Esophagus squamous epithelium (tissue), 5 donors: ENCODE measurements around the gene KIRREL2. TPM values are rescaled to one million over a fixed set of nuclear protein-coding genes. Genes with fewer than 3 reads are reported as not detected.
"Not testable (repeated sequence)": the region's sequence is repeated elsewhere in the genome, so short reads cannot be mapped to it uniquely, and the experiment has no call there.

Experiments
- DNase-seq: peaks from one replicate; lab custom pipeline; 2025; lab: John Stamatoyannopoulos, UW
- H3K27ac ChIP-seq, 4 donors: fragments of 200-600 bp; sonication (generic); one replicate each; pipeline ENCODE4 v1.5.1; 2016 to 2019; ENCODE audit warnings: mild to moderate bottlenecking in 1 of 4
- H3K27me3 ChIP-seq, 4 donors: fragments of 200-600 bp; sonication (generic); 1 replicate in 3 of 4; 2 replicates in 1 of 4; pipeline versions ENCODE4 v1.5.1 to v1.6.0; 2017 to 2021; ENCODE audit warnings: antibody characterized with exemption in 1 of 4
- H3K36me3 ChIP-seq, 3 donors: fragments of 200-600 bp; sonication (generic); one replicate each; pipeline ENCODE4 v1.5.1; 2016 to 2019
- H3K4me1 ChIP-seq, 3 donors: fragments of 200-600 bp; sonication (generic); one replicate each; pipeline ENCODE4 v1.5.1; 2017 to 2019
- H3K4me3 ChIP-seq, 4 donors: fragments of 200-600 bp; sonication (generic); 1 replicate in 3 of 4; 2 replicates in 1 of 4; pipeline ENCODE4 v1.5.1; 2016 to 2019; ENCODE audit warnings: mild to moderate bottlenecking in 2 of 4, moderate library complexity in 1 of 4
- H3K9me3 ChIP-seq, 3 donors: fragments of 200-600 bp; sonication (generic); one replicate each; pipeline ENCODE4 v1.5.1; 2016 to 2019
- POLR2A ChIP-seq, 4 donors: fragments of 450-650 bp; IDR thresholded peaks; one replicate each; pipeline ENCODE4 v1.6.1; 2017; ENCODE audit warnings: antibody characterized with exemption in 4 of 4, mild to moderate bottlenecking in 4 of 4, moderate library complexity in 3 of 4
- WGBS, 2 donors: methylation state at CpG; one replicate each; pipeline ENCODE4 v1.1.5; 2018; 5-methylcytosine and 5-hydroxymethylcytosine counted together
- intact Hi-C: fragments of 100-400 bp; cut with DNase I; formaldehyde crosslinking; loops from one replicate; pipeline ENCODE4 v1.15.0; 2022
- total RNA-seq, 4 donors: library from RNA; depleted of rRNA; stranded (reverse); fragments of >200 nt; gene quantifications; one replicate each; pipeline ENCODE4 v1.1.0, GENCODE V29; 2016
- TF ChIP-seq, protein P1 (sequence below), 6 experiments: fragments of 450-650 bp in 4 of 6; fragments of 200-600 bp in 2 of 6; sonication (generic) in 2 of 6; IDR thresholded peaks; one replicate each; pipeline ENCODE4 v1.5.1; 2016 to 2019; ENCODE audit warnings: antibody characterized with exemption in 6 of 6, mild to moderate bottlenecking in 4 of 6, moderate library complexity in 4 of 6
- donor health status: DM: yes; HTN: yes; CAD: no.

The KIRREL2 gene
- total RNA-seq, 4 donors from 2014 or later, result 0.57 TPM; not detected in 3

DNA sequence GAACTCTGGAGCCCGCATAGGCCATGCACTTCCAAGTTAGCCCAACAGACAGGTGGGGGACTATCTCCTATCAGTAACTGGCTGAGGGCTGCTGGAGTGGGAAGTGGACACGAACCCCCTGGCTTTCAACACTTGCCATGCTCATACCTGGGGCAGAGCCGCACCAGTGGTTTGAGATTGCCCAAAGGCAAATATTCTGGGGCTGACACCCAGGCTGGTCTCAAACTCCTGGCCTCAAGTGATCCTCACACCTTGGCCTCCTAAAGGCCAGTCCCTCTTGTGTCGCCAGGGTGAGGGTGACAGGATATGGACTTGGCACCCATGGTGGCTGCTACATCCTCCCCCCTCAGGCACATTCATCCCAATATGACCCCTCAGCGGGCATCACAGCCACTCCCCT is 30.5 kb downstream of the KIRREL2 start:
- peaks cover 11 to 57% (median 29%) of the 10 kb centered on the region in 3 donors for H3K36me3 ChIP-seq
- TF ChIP-seq, protein P1, sequence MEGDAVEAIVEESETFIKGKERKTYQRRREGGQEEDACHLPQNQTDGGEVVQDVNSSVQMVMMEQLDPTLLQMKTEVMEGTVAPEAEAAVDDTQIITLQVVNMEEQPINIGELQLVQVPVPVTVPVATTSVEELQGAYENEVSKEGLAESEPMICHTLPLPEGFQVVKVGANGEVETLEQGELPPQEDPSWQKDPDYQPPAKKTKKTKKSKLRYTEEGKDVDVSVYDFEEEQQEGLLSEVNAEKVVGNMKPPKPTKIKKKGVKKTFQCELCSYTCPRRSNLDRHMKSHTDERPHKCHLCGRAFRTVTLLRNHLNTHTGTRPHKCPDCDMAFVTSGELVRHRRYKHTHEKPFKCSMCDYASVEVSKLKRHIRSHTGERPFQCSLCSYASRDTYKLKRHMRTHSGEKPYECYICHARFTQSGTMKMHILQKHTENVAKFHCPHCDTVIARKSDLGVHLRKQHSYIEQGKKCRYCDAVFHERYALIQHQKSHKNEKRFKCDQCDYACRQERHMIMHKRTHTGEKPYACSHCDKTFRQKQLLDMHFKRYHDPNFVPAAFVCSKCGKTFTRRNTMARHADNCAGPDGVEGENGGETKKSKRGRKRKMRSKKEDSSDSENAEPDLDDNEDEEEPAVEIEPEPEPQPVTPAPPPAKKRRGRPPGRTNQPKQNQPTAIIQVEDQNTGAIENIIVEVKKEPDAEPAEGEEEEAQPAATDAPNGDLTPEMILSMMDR (IDR thresholded peaks at IDR 0.05), result no peak
- no peak for TF ChIP-seq POLR2A (IDR thresholded peaks at IDR 0.05)
- no peak overlapping the region for H3K4me3 ChIP-seq
- H3K4me1 ChIP-seq, result no peaks in the 10 kb centered on the region
- no peak overlapping the region for H3K27ac ChIP-seq
- no peaks in the 10 kb centered on the region for H3K9me3 ChIP-seq
- H3K27me3 ChIP-seq, result no peaks in the 10 kb centered on the region
- WGBS, 2 donors, result 93 to 96% methylated on average over 3 to 4 of the region's 5 CpGs
- intact Hi-C loops, result no loop called here
- DNase-seq, result no peak

GRCh38 chr19:35888398-35888797 is 31.7 kb downstream of the KIRREL2 start:
- DNase-seq, result no peak
- H3K36me3 ChIP-seq, result peaks cover 11 to 69% (median 29%) of the 10 kb centered on the region in 3 donors
- intact Hi-C loops, result no loop called here

DNA sequence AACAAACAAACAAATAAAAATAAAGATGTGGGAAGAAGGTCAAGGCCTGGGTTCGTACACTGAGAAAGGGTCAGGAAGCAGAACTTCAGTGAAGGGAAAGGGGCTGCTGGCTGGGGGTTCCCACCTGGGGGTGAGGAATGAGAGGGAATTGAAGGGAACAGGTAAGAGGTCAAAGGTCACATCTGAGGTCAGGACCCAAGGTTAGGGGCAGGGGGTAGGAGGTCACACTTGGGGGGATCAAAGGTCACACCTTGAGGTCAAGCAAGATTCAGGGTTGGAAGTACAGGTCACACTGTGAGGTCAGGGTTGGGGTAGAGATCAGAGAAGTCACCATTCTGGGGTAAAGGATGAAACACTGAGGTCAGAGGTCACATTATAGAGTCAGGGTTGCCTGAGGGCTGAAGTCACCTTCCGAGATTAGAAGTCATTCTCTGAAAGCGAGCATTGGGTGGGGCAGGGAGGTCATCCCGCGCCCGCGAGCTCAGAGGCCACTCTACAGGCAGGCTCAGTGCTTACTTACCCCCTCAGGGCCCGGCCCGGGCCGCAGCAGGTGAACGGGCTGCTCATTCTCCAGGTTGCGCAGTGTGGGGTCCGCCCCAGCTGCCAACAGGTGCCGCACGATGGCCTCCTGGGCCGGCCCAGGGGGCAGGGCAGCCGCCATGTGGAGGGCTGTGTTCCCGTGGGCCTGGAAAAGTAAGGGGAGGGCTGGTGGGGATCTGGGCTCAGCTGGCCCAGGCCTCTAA is 32.8 kb downstream of the KIRREL2 start:
- TF ChIP-seq, protein P1 (IDR thresholded peaks at IDR 0.05), result no peak
- TF ChIP-seq POLR2A (IDR thresholded peaks at IDR 0.05), result no peak
- Histone ChIP-seq H3K27ac (no peak overlapping the region), H3K4me3 (no peak overlapping the region), H3K36me3 (peaks cover 11 to 80% (median 37%) of the 10 kb centered on the region in 3 donors), H3K9me3 (no peaks in the 10 kb centered on the region), H3K27me3 (no peaks in the 10 kb centered on the region), H3K4me1 (no peaks in the 10 kb centered on the region)
- intact Hi-C loops, result no loop called here
- DNase-seq, result no peak
- 88 to 97% methylated on average over 2 to 10 of the region's 18 CpGs for WGBS, 2 donors

More at GRCh38 chr19:35888398-35888797, 31.7 kb downstream of the KIRREL2 start:
- H3K4me3 ChIP-seq, result no peak overlapping the region
- H3K27ac ChIP-seq, result no peak overlapping the region
- TF ChIP-seq, protein P1 (IDR thresholded peaks at IDR 0.05), result no peak
- no peak for TF ChIP-seq POLR2A (IDR thresholded peaks at IDR 0.05)
- no peaks in the 10 kb centered on the region for H3K9me3 ChIP-seq
- H3K4me1 ChIP-seq, result no peaks in the 10 kb centered on the region
- H3K27me3 ChIP-seq, result no peaks in the 10 kb centered on the region
- 84 to 93% methylated on average over 8 to 9 of the region's 9 CpGs for WGBS, 2 donors

GRCh38 chr19:35890113-35890650 is 33.5 kb downstream of the KIRREL2 start:
- Histone ChIP-seq H3K4me1 (no peaks in the 10 kb centered on the region), H3K9me3 (no peaks in the 10 kb centered on the region), H3K27ac (no peak overlapping the region), H3K36me3 (peaks cover 11 to 87% (median 39%) of the 10 kb centered on the region in 3 donors), H3K4me3 (no peak overlapping the region), H3K27me3 (no peaks in the 10 kb centered on the region)
- 77 to 92% methylated on average over 7 to 8 of the region's 13 CpGs for WGBS, 2 donors
- TF ChIP-seq, protein P1 (IDR thresholded peaks at IDR 0.05), result no peak
- TF ChIP-seq POLR2A (IDR thresholded peaks at IDR 0.05), result no peak
- intact Hi-C loops, result no loop called here
- DNase-seq, result no peak

DNA sequence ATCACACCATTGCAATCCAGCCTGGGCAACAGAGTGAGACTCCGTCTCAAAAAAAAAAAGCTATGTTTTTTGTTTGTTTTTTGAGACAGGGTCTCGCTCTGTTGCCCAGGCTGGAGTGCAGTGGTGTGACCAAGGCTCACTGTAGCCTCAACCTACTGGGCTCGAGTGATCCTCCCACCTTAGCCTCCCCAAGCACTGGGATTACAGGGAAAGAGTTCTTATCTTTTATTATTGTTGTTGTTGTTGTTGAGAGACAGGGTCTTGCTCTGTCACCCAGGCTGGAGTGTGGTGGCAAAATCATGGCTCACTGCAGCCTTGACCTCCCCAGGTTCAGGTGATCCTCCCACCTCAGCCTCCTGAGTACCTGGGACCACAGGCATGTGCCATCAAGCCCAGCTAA is 35.1 kb downstream of the KIRREL2 start:
- H3K27ac ChIP-seq, H3K27me3 ChIP-seq, DNase-seq, H3K4me1 ChIP-seq, H3K9me3 ChIP-seq, H3K4me3 ChIP-seq, intact Hi-C loops: not testable (repeated sequence)
- WGBS, 2 donors, result 88 to 96% methylated on average over 2 to 3 of the region's 3 CpGs
- H3K36me3 ChIP-seq, result peaks cover 24 to 100% (median 45%) of the 10 kb centered on the region in 3 donors
